H9 (cell line): ENCODE results near the gene PEX14. TPM values are rescaled to one million over a fixed set of nuclear protein-coding genes. Genes with fewer than 3 reads are reported as not detected.
A peak's percentile ranks its signal among the peaks of the same experiment; 100 is the strongest.

Experiments used
- DNase-seq: peaks from one replicate; pipeline ENCODE4 v3.0.0-alpha.2; 2017
- H2AFZ ChIP-seq: one replicate; pipeline ENCODE4 v1.6.1; 2013; ENCODE audit warnings: mild to moderate bottlenecking, low read length, control low read depth, moderate library complexity
- H2AK5ac ChIP-seq: 2 replicates; pipeline ENCODE4 v1.6.1; 2013; ENCODE audit warnings: low read length, control low read depth, mixed read lengths; ENCODE audit not compliant: insufficient read length
- H2BK120ac ChIP-seq: one replicate; pipeline ENCODE4 v1.6.1; 2013; ENCODE audit warnings: low read depth, mild to moderate bottlenecking, low read length, control low read depth, inconsistent platforms; ENCODE audit not compliant: poor library complexity, severe bottlenecking
- H2BK12ac ChIP-seq: 2 replicates; pipeline ENCODE4 v1.6.1; 2013; ENCODE audit warnings: low read length, control low read depth, mixed read lengths, low read depth; ENCODE audit not compliant: insufficient read length
- H2BK15ac ChIP-seq: 2 replicates; pipeline ENCODE4 v1.6.1; 2013; ENCODE audit warnings: low read depth, low read length, control low read depth
- H2BK20ac ChIP-seq: one replicate; pipeline ENCODE4 v1.6.1; 2013; ENCODE audit warnings: low read depth, mild to moderate bottlenecking, low read length, control low read depth, inconsistent platforms; ENCODE audit not compliant: poor library complexity, severe bottlenecking
- H2BK5ac ChIP-seq: 2 replicates; pipeline ENCODE4 v1.6.1; 2013; ENCODE audit warnings: low read length, control low read depth, mixed read lengths; ENCODE audit not compliant: insufficient read length
- H3K14ac ChIP-seq: 2 replicates; pipeline ENCODE4 v1.6.1; 2013; ENCODE audit warnings: low read length, control low read depth; ENCODE audit not compliant: insufficient read depth
- H3K18ac ChIP-seq: 2 replicates; pipeline ENCODE4 v1.6.1; 2013; ENCODE audit warnings: low read depth, mild to moderate bottlenecking, mixed read lengths, low read length, control low read depth; ENCODE audit not compliant: insufficient read length
- H3K23ac ChIP-seq: 2 replicates; pipeline ENCODE4 v1.6.1; 2013; ENCODE audit warnings: low read length, control low read depth, mixed read lengths, low read depth; ENCODE audit not compliant: insufficient read length
- H3K23me2 ChIP-seq: 2 replicates; pipeline ENCODE4 v1.6.1; 2013; ENCODE audit warnings: low read depth, mild to moderate bottlenecking, mixed read lengths, low read length, control low read depth; ENCODE audit not compliant: insufficient read length, poor library complexity, severe bottlenecking
- H3K27ac ChIP-seq: 2 replicates; pipeline ENCODE4 v1.5.1; 2013; ENCODE audit warnings: low read length, control low read depth, mixed read lengths, low read depth; ENCODE audit not compliant: insufficient read length
- H3K27me3 ChIP-seq: 2 replicates; pipeline ENCODE4 v1.6.1; 2013; ENCODE audit warnings: low read length, control low read depth, inconsistent platforms; ENCODE audit not compliant: insufficient read depth
- H3K4ac ChIP-seq: 2 replicates; pipeline ENCODE4 v1.6.1; 2013; ENCODE audit warnings: low read depth, mild to moderate bottlenecking, control low read depth, inconsistent platforms, low read length, moderate library complexity
- H3K4me1 ChIP-seq: 2 replicates; pipeline ENCODE4 v1.6.1; 2013; ENCODE audit warnings: low read length, control low read depth, inconsistent platforms; ENCODE audit not compliant: insufficient read depth
- H3K4me2 ChIP-seq: 2 replicates; pipeline ENCODE4 v1.6.1; 2013; ENCODE audit warnings: low read length, control low read depth, mixed read lengths; ENCODE audit not compliant: insufficient read length, insufficient read depth
- H3K56ac ChIP-seq: 2 replicates; pipeline ENCODE4 v1.6.1; 2013; ENCODE audit warnings: low read depth, mild to moderate bottlenecking, mixed read lengths, low read length, control low read depth; ENCODE audit not compliant: insufficient read length
- H3K79me1 ChIP-seq: 2 replicates; pipeline ENCODE4 v1.6.1; 2013; ENCODE audit warnings: low read depth, mild to moderate bottlenecking, moderate library complexity, low read length, control low read depth, inconsistent platforms; ENCODE audit not compliant: insufficient read depth, poor library complexity, severe bottlenecking
- H3K79me2 ChIP-seq: 2 replicates; pipeline ENCODE4 v1.6.1; 2013; ENCODE audit warnings: low read length, control low read depth, inconsistent platforms; ENCODE audit not compliant: insufficient read depth
- H3K9ac ChIP-seq: 2 replicates; pipeline ENCODE4 v1.6.1; 2013; ENCODE audit warnings: low read length, control low read depth, mixed read lengths; ENCODE audit not compliant: insufficient read length; ENCODE audit errors: extremely low read depth
- H3K9me3 ChIP-seq: one replicate; pipeline ENCODE4 v1.6.1; 2013; ENCODE audit warnings: low read depth, low read length, inconsistent platforms; ENCODE audit not compliant: control insufficient read depth
- H3T11ph ChIP-seq: one replicate; pipeline ENCODE4 v1.6.1; 2013; ENCODE audit warnings: mild to moderate bottlenecking, low read length, control low read depth, inconsistent platforms
- H4K20me1 ChIP-seq: one replicate; pipeline ENCODE4 v1.6.1; 2013; ENCODE audit not compliant: control insufficient read depth, insufficient read length, insufficient read depth
- H4K5ac ChIP-seq: 2 replicates; pipeline ENCODE4 v1.6.1; 2013; ENCODE audit warnings: low read depth, mild to moderate bottlenecking, mixed read lengths, low read length, control low read depth; ENCODE audit not compliant: insufficient read length
- H4K8ac ChIP-seq: replicated peaks from 2 replicates; pipeline ENCODE4 v1.6.1; 2013; ENCODE audit warnings: low read length, control low read depth, mixed read lengths, low read depth; ENCODE audit not compliant: insufficient read length
- H4K91ac ChIP-seq: 2 replicates; pipeline ENCODE4 v1.6.1; 2013; ENCODE audit warnings: low read depth, mild to moderate bottlenecking, moderate library complexity, mixed read lengths, low read length, control low read depth; ENCODE audit not compliant: insufficient read length
- H3K27ac Mint-ChIP-seq, 3 experiments: 2 replicates in 2 of 3; 3 replicates in 1 of 3; pipeline ENCODE4 v1.8.0; 2020 to 2021; ENCODE audit warnings: mixed read lengths in 3 of 3, mild to moderate bottlenecking in 1 of 3, moderate library complexity in 1 of 3
- H3K27me3 Mint-ChIP-seq: 2 replicates; pipeline ENCODE4 v1.8.0; 2021; ENCODE audit warnings: low read depth, mild to moderate bottlenecking, moderate library complexity, mixed read lengths
- H3K36me3 Mint-ChIP-seq, 3 experiments: 2 replicates in 2 of 3; 3 replicates in 1 of 3; pipeline ENCODE4 v1.8.0; 2020 to 2021; ENCODE audit warnings: low read depth in 3 of 3, mixed read lengths in 3 of 3; ENCODE audit not compliant: insufficient read depth in 1 of 3
- H3K4me1 Mint-ChIP-seq, 2 experiments: 2 replicates each; pipeline ENCODE4 v1.8.0; 2020; ENCODE audit warnings: mixed read lengths in 2 of 2
- H3K4me3 Mint-ChIP-seq, 2 experiments: 2 replicates in 1 of 2; 3 replicates in 1 of 2; pipeline ENCODE4 v1.8.0; 2020 to 2021; ENCODE audit warnings: mild to moderate bottlenecking in 2 of 2, mixed read lengths in 2 of 2, moderate library complexity in 1 of 2
- H3K9me3 Mint-ChIP-seq, 2 experiments: 2 replicates in 1 of 2; 3 replicates in 1 of 2; pipeline ENCODE4 v1.8.0; 2020; ENCODE audit warnings: mild to moderate bottlenecking in 2 of 2, mixed read lengths in 2 of 2, moderate library complexity in 1 of 2
- WGBS: extraction: QIAGEN DNeasy Blood & Tissue Kit; methylation state at CpG from one replicate; pipeline ENCODE4 v1.1.7; 2013; ENCODE audit warnings: missing lambda C conversion rate, low lambda C conversion rate, mixed read lengths; ENCODE audit not compliant: insufficient read length; ENCODE audit errors: extremely low coverage; 5-methylcytosine and 5-hydroxymethylcytosine counted together
- total RNA-seq: library from RNA; stranded (reverse); gene quantifications from 2 replicates; pipeline ENCODE4 v1.2.1, GENCODE V29; 2021
- TF ChIP-seq, protein P1 (sequence below): fragments of 200-600 bp; sonication (generic); conservative IDR thresholded peaks from 3 replicates; pipeline ENCODE4 v1.8.0; 2021; ENCODE audit warnings: antibody characterized with exemption, mild to moderate bottlenecking

Gene PEX14
- total RNA-seq, 1 experiment from 2014 or later = 23.9 TPM

GRCh38 chr1:10601342-10602070 lies 126.8 kb downstream of the PEX14 start:
- Histone ChIP-seq H3K79me2 (no peaks in the 10 kb centered on the region), H2AFZ (no peak overlapping the region), H2BK12ac (no peak overlapping the region), H4K8ac (no peak overlapping the region), H4K91ac (no peak overlapping the region), H2AK5ac (no peak overlapping the region), H3K27ac (no peak overlapping the region), H3K27me3 (no peaks in the 10 kb centered on the region; the same call in 1 of the 2 replicates), H3K23me2 (no peaks in the 10 kb centered on the region), H2BK15ac (no peak overlapping the region), H3T11ph (no peak overlapping the region), H3K23ac (no peak overlapping the region), H4K20me1 (peaks cover 4% of the 10 kb centered on the region), H2BK5ac (no peak overlapping the region), H3K4me2 (no peak overlapping the region), H3K56ac (no peak overlapping the region), H3K4me1 (peaks cover 8% of the 10 kb centered on the region; the same call in 1 of the 2 replicates), H2BK120ac (no peak overlapping the region), H3K14ac (no peak overlapping the region), H3K79me1 (no peaks in the 10 kb centered on the region), H3K9me3 (no peaks in the 10 kb centered on the region), H4K5ac (no peak overlapping the region), H3K18ac (no peak overlapping the region), H2BK20ac (no peak overlapping the region), H3K9ac (no peak overlapping the region), H3K4ac (no peak overlapping the region)
- no CpG with 5 or more reads among the region's 6 CpGs for WGBS
- no peak for DNase-seq
- peaks cover 31 to 33% of the 10 kb centered on the region in 2 experiments for H3K4me1 Mint-ChIP-seq
- no peak overlapping the region for H3K4me3 Mint-ChIP-seq
- TF ChIP-seq, protein P1, sequence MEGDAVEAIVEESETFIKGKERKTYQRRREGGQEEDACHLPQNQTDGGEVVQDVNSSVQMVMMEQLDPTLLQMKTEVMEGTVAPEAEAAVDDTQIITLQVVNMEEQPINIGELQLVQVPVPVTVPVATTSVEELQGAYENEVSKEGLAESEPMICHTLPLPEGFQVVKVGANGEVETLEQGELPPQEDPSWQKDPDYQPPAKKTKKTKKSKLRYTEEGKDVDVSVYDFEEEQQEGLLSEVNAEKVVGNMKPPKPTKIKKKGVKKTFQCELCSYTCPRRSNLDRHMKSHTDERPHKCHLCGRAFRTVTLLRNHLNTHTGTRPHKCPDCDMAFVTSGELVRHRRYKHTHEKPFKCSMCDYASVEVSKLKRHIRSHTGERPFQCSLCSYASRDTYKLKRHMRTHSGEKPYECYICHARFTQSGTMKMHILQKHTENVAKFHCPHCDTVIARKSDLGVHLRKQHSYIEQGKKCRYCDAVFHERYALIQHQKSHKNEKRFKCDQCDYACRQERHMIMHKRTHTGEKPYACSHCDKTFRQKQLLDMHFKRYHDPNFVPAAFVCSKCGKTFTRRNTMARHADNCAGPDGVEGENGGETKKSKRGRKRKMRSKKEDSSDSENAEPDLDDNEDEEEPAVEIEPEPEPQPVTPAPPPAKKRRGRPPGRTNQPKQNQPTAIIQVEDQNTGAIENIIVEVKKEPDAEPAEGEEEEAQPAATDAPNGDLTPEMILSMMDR = no peak
- peaks cover 0 to 4% (median 0%) of the 10 kb centered on the region in 3 experiments; a peak in 1 of 7 replicates for H3K36me3 Mint-ChIP-seq
- H3K9me3 Mint-ChIP-seq = no peaks in the 10 kb centered on the region
- peak overlapping the region in 1 of 3 experiments; percentile 36; a peak in 2 of 7 replicates for H3K27ac Mint-ChIP-seq
- no peaks in the 10 kb centered on the region for H3K27me3 Mint-ChIP-seq
